HG03442 (cell line): ENCODE measurements around the gene INAVA.

Source experiments
- ATAC-seq: cut with Tn5 transposase; IDR thresholded peaks from one replicate; pipeline ENCODE4 v1.9.1; 2021; ENCODE audit warnings: mild to moderate bottlenecking, moderate library complexity; ENCODE audit not compliant: unreplicated experiment

The INAVA gene

DNA sequence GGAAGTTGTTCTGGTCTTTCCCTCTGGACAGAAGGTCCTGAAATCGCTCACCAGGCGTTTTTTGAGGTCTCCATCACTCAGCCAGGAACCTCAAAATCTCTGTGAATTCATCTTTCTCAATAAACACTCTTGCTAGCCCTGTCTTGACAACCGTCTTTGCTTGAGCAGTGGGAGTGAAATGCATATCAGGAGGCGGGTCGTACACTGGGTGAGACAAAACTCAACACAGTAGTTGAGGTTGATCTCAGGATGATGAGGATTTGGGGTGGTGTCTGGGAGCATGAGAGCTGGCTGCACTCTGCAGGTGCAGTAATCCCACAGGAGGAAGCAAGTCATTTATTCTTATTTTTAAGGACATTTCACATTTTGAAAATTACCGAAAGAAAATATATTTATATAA is 20.0 kb upstream of the INAVA start:
- ATAC-seq: no peak

DNA sequence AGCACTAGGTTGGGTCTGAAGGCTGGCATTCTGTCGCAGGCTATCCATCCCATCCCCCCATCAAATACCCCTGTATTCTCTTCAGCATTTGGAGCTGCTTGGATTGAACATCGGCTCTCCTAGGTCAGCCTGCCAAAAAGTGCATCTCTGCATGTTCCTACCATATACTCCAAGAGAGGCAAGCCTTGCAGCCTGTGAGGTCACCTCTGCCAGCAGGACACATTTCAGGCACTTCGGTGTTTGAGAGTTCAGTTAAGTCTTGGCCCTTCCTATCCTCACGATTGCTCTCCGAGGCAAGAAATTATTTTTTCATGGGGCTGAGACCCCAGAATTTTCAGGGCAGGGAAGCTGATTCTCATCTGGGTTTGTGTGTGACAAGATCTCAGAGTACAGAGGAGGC is 19.3 kb upstream of the INAVA start:
- ATAC-seq: no peak

DNA sequence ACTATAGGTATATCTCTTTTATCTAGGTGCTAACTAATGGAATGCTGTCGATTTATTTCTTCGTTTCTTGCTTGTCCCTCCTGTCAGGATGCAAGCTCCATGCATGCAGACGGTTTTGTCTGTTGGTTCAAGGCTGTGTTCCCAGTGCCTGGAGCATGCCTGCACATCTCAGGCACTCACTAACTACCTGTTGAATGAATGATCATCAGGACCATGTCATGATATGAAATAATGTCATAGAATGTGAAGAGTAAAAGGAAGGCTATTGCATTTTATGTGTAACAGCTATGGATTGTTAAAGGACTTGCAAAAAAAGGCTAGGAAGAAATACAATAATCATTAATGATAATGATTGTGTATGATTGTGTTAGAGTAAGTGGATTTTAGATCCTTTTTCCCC is 17.7 kb upstream of the INAVA start:
- no peak for ATAC-seq

DNA sequence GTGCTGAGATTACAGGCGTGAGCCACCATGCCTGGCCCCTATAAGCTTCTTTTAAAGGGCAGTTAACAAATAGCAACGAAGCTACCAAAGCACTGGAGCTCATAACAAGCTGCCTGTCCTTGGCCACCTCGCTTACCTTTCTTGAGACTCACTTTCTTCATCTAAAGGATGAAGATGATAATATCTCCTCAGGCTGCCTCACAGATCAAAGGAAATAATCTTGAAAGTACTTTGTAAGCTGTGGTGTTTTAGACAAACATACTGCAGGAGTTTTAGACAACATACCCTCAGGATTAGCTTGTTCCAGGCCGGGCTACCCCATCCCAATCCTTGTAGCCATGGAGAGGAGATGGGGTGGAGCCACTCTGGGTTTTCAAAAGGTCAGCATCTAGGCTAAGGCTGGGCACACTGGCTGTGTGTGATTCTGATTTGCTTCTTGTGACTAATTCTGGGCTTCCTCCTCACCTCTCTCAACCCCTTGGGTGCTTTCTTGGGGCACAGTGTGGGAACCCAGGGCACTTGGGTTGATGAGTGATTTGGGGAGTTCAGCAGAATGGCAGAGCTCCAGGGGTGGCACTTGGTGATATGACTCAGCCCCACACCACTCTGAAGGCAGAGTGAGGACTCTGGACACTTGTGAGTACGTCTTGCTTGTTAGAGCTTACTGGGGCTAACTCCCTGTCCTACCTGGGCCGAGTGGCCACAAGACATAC is 16.7 kb upstream of the INAVA start:
- ATAC-seq: peak; percentile 73

DNA sequence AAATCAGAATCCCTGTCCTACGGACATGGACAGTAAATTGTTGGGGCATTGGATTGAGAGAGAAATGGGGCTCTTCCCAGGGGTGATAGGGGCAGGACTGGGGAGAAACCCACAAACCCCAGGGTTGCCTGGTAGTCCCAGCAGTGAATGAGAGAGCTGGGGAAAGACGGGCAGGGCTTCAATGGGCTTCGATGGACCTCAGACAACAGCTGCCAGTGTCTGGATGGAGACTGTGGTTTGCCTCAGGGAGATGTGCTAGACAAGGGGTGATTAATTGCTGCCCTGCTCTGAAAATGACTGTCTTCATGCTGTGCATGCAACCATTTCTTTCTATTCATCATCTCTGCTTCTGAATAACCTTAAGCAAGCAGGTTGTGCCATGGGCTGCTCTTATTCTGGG is 14.5 kb upstream of the INAVA start:
- peak; percentile 80 for ATAC-seq

DNA sequence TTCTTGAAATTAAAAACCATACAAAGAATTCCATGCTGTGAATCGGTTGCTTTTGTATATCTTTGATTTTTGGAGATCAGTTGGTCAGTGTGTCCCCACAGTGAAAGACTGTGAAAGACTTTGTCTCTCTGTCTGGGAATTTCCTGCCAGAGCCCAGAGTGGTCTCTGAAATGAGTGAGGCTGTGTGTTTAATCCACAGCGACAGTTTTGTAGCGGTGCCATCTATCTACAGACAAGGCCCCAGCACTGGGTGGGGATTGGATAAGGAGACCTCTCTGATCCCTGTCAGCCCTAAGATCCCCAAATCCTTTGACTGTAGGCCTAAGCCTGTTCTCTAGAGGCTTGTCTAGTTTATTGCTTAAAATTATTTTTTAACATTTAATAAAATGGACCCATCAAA is 11.6 kb upstream of the INAVA start:
- ATAC-seq: no peak

DNA sequence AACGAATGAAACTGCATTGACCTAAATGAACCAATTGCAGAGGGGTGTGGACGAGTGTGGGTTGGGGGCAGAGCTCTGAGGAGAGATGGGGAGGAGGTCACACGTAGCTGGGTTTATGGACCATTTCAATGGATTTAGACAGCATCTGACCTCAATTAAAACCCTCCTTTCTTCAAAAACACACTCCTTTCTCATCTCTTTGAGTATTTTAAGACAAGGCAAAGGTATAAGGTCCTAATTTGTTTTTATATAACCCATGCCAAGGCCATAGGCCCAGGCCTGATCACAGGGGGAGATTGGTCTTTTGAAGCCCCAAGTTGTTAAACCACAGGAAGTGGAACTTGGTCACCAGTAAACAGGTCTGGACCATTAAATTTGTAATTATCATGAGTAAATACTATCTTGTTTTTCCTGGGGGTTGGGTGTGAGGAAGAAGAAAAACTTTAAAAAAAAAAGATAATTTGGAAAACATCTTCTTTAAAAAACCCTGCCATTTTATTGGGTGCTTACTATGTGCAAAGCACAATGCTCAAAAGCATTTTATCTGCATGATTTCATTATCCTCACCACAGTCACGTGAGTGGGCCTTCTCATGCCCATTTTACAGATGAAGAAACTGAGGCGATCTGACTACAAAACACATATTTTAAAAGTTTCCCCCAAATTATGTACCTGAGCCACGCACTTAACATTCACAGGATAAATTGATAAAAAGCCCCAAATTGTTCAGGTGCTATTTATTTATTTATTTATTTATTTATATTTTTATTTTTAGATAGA is 8.9 kb upstream of the INAVA start:
- no peak for ATAC-seq

DNA sequence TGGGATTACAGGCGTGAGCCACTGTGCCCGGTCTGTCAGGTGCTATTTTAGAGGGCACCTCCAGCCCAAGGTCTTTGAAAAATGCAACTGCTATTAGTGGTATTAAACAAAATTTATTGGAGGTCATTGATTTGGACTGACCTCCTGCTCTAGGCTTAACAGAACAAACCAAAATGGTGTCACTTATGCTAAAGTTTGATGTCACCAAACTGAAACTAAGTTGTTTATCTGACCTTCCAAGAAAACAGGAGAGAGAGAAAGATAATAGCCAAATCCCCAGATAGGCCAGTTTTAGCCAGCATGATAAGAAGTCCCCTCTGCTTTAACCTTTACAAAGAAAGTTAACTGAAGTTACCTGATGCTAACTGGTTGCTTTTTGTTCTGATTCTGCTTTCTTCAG is 8.1 kb upstream of the INAVA start:
- ATAC-seq: no peak

DNA sequence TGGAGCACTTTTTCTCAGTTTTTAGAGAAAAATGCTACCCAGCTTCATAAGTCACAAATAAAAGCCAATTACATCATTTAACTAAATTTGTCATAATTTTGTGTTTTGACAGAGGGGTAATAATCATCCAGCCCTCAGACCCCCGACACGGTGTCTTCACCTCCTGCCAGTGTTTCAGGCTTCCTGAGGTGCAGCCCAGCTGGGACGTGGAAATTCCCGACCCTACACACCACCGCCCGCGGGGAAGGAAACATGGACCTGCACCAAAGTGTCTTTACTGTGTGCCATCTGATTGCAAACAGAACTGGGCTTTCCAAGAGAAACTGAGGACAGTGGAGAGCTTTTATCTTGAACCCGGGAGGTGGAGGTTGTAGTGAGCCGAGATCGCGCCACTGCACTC is 7.7 kb upstream of the INAVA start:
- no peak for ATAC-seq

DNA sequence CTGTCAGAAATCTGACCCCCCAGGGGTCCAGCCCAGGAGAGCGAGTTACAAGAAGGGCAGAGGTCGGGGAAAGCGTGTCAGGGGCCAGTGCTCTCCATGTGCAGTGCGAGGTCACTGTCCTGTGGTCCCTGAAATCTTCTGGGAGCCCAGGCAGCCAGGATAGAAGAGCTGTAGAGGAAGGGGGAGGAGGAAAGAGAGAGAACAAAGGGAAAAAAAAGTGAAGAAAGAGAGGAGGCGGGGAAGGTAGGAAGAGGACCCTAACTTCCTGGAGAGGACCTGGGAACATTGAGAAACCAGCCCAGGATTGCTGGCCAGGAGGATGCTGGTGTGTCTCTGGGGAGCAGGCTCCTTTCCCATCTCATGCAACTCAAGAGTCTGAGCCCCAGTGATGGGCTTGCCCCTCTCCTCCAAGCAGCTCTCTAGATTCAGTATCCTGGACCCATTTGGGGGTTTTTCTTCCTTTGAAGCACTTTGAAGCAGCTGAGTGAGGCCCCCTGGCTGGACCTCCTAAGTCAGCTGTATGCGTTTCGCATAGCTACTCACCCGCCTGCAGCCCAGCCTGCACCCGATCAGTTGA is 6.8 kb upstream of the INAVA start:
- ATAC-seq: no peak

DNA sequence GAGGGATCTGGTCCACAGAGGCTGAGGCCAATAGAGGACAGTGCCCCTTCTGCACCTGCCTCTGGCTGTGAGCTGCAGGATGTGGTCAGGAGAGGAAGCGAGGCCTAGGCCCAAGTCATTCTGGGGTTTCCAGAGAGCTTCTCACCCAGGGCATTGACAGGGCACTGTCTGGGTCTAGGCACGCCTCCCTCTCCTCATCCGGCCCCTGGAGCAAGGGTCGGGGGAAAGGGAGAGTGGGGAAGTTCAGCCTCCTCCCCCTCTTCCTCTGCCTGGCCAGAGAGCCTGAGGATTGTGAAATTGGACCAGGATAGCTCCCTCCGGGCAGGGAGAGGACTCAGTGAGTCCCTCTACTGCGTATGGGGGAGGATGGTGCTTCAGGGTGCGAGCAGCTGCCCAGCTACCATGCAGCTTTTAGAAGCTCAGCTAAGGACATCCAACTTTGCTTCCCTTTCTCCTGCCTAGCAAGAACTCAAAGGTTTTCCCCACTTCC is 6.3 kb upstream of the INAVA start:
- peak; percentile 93 for ATAC-seq

DNA sequence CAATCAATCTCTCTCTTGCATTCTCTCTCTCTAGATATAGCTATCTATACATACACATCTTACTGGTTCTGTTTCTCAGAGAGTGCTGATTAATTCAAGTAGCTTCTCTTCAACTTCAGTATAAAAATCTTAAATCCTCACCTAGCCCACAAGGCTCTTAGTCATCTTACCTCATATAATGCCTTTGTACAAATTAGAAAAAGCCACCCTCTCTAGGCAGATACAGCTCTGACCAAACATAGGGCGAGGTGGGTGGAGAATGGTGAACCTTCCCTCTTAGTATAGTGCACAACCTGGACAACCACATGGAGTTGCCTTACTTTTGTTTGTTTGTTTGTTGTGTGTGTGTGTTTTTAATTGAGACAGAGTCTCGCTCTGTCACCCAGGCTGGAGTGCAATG is 5.1 kb upstream of the INAVA start:
- ATAC-seq: no peak

DNA sequence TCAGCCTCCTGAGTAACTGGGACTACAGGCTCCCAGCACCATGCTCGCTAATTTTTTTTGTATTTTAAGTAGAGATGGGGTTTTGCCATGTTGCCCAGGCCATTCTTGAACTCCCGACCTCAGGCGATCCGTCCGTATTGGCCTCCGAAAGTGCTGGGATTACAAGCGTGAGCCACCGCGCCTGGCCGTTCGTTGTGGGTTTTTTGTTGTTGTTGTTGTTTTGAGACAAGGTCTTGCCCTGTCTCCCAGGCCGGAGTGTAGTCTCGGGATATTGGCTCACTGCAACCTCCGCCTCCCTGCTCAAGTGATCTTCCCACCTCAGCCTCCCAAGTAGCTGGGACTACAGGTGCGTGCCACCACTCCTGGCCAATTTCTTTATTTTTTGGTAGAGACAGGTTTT is 4.7 kb upstream of the INAVA start:
- ATAC-seq: no peak

DNA sequence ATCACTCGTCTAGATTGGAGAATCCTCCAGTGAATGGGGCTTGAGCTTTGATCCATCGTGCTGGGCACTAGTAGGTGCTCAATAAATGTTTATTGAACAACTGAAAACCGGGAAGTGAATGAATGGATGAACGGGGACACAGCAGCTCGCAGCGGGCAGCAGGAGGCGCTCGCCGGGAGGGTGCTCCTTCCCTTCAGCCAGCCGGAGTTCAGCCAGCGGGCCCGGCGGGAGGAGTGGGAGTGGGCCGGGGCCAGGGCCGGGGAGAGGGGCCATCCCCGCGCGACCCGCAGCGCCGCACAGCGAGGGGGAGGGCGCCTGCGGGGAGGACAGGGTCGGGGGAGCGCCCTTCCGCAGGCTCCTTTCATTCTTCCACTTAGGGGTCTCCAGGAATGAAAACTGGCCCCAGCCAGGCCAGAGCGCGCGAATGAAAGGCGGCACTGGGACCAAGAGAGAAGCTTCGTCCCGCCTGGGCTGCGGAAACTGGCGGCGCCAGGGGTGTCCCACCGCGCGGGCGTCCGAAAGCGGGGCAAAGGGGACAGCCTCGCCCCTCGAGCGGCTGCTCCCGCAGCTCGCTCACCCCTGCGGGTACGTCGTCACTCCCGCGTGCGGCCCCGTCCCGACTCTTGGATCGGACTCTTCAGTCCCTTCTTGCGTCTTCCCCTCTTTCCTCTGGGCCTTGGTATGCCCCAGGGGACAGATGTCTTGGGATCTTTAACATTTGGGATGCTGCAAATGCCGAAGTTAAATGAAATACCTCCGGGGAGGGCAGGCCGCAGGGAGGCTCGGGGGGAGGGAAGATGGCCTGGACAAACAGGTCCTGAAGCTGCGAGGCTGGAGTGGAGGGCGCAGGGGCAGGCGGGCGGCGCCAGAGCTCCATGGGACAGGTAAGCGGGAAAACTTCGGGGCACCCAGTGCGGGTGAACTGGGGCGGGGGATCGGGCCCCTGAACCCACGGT is 3.6 kb upstream of the INAVA start:
- no peak for ATAC-seq

DNA sequence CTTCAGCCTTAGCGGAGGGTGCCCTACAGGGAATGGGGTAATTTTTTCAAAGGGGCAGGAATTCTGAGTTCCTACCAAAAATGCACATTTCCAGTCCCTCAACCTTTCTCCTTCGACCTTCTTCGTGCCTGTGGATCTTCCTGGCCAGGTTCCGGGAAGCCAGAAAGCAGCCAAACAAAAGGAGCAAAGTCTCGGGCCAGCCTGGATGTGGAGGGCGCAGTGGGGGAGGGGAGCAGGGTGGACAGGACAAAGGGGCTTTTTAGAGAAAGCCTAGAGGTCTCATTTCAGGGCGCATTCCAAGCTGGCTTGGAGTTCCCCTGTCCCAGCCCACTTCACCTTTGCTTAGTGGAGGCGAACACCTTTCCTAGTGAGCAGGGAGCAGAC is 2.9 kb upstream of the INAVA start:
- ATAC-seq: no peak

DNA sequence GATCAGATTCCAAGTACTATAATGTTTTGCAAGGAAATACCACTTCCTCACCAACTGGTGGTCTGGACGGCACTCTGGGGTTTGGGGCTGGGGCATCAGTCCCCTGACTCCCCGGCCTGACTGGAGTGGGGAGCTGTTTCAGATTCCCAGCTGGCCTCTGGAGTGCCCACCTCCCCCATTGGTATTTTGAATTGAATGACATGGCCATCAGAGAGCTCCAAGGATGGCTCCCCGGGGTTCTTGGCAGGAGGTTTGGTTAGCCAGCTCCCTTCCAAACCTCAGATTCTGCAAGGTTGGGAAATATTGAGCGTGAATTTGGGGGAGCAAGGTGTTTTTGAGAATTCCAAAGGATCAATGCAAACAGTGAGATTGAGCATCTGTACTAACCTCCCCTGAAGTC is 2.2 kb upstream of the INAVA start:
- ATAC-seq: no peak

DNA sequence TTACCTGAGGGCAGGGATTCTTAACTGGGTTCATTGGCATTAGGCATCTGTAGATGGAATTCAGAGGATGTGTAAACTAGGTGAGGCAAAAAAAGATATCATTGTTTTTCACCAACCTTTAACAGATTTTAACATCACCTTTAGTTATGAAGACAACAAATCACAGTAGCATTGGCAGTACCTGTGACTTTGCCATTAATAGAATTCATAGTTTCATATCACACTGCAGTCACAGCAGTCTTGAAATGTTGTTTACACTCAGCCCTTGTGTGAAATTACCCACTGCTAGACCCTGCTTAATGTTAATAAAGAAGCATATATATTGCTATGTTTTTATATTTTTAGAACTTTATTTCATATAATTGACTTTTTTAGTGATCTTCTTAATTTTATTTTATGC is 1.7 kb upstream of the INAVA start:
- ATAC-seq: no peak

DNA sequence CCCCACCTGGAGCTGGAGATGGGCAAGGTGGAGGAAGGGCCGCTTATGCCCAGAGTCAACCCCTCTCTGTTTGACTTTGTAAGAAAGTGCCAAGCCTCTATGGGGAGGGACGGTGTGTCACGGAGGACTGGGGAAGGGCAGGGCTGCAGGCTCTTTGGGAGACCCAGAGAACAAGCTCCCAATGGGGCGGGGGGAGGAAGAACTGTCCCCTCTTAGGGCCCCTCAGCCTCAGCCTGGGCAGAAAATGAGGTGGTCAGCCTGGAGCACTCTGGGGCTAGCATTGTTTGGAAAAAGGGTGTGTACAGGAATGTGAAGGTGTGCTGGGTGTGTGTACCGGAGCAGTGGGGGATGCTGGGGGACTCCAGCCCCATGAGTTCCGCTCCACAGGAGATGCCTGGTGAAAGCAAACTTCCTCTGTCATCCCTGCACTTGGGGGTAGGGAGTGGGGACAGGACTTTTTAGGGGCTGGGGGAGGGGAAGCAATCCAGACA is 1.2 kb upstream of the INAVA start:
- no peak for ATAC-seq

DNA sequence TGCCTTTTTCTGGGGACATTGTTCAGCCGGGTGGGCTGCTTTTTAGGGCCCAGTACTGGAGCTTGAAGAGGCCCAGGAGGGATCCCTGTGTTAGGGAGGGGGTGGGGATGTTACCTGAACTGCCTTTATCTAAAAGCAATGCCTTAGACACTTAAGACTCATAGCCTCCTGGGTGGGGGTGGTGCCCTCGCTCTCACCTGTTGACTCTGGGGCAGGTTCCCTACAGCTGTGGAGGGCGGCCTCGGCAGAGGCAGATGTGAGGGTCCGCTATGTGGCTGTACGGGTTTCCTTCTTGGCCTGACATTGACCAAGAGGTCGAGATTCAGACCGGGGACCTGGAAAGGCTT is 716 bp downstream of the INAVA start:
- ATAC-seq: no peak

DNA sequence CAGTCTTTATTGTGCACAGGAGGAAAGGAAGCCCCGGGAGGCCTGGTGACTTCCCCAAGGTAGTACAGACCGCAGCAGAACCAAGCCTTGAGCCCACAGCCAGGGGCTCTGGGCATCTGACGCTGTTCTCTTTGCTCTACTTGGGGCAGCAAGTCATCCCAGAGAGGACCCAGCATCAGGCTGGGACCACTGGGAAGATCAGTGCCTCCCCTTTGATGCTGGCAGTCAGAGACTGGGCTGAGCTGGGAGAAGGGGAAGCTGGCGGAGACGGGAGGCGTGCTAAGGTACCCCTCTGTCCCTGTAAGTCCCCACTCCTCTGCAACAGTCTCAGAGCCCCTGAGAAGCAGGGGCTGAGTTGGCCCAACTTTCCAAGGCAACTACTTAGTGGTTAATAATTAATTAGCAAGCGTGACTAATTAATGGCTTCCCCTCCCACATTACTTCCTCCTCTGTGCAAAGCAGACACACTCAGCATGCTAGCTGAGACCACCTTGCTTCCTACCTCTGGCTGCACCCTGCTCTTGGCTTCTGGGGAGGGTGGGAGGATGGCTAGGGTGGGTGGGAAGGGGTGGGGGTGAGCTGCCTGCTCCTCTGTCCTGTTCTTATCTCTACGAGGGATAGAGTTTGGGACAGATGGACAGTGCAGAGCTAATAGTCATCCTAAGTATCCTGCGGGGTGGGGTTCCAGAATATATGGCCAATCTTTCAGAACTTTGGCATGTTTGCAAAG is 1.3 kb downstream of the INAVA start:
- no peak for ATAC-seq
